ENCODE measurements around the gene SPATA13. TPM values are rescaled to one million over a fixed set of nuclear protein-coding genes. Genes with fewer than 3 reads are reported as not detected.
"Not testable (repeated sequence)": the region's sequence is repeated elsewhere in the genome, so short reads cannot be mapped to it uniquely, and the experiment has no call there.

SPATA13 gene
- total RNA-seq, 1 experiment from 2014 or later = 10.0 TPM

GRCh38 chr13:24181991-24182702, 21.6 kb downstream of the SPATA13 start:
- in situ Hi-C loops (cut with HindIII; ENCODE audit: low pct_unique_long_range_greater_than_20kb, low sequenced_read_pairs) = no loop called here
- DNase-seq (ENCODE audit: low read depth) = no peak

- in situ Hi-C loops (cut with HindIII; ENCODE audit: low pct_unique_long_range_greater_than_20kb, low sequenced_read_pairs) = no loop called here
- no peak for DNase-seq (ENCODE audit: low read depth)
Observed at GRCh38 chr13:24182703-24183081, 22.2 kb downstream of the SPATA13 start.

- in situ Hi-C loops (cut with HindIII; ENCODE audit: low pct_unique_long_range_greater_than_20kb, low sequenced_read_pairs) = no loop called here
- DNase-seq (ENCODE audit: low read depth) = peak; percentile 73
Observed at GRCh38 chr13:24183741-24184182, 23.2 kb downstream of the SPATA13 start.

GRCh38 chr13:24184265-24184841, 23.8 kb downstream of the SPATA13 start:
- in situ Hi-C loops (cut with HindIII; ENCODE audit: low pct_unique_long_range_greater_than_20kb, low sequenced_read_pairs) = no loop called here
- DNase-seq (ENCODE audit: low read depth) = peak; percentile 71

GRCh38 chr13:24184882-24185281, 24.4 kb downstream of the SPATA13 start:
- in situ Hi-C loops (cut with HindIII; ENCODE audit: low pct_unique_long_range_greater_than_20kb, low sequenced_read_pairs) = no loop called here
- DNase-seq (ENCODE audit: low read depth) = no peak

GRCh38 chr13:24185591-24186232, 25.2 kb downstream of the SPATA13 start:
- DNase-seq (ENCODE audit: low read depth) = peak; percentile 14
- in situ Hi-C loops (cut with HindIII; ENCODE audit: low pct_unique_long_range_greater_than_20kb, low sequenced_read_pairs) = no loop called here

- in situ Hi-C loops (cut with HindIII; ENCODE audit: low pct_unique_long_range_greater_than_20kb, low sequenced_read_pairs) = no loop called here
- DNase-seq (ENCODE audit: low read depth) = peak; percentile 10
Observed at GRCh38 chr13:24187185-24187584, 26.7 kb downstream of the SPATA13 start.

- in situ Hi-C loops (cut with HindIII; ENCODE audit: low pct_unique_long_range_greater_than_20kb, low sequenced_read_pairs) = no loop called here
- DNase-seq (ENCODE audit: low read depth) = no peak
Observed at GRCh38 chr13:24192057-24192810, 31.7 kb downstream of the SPATA13 start.

GRCh38 chr13:24192811-24193162, 32.3 kb downstream of the SPATA13 start:
- no peak for DNase-seq (ENCODE audit: low read depth)
- in situ Hi-C loops (cut with HindIII; ENCODE audit: low pct_unique_long_range_greater_than_20kb, low sequenced_read_pairs) = no loop called here

- in situ Hi-C loops (cut with HindIII; ENCODE audit: low pct_unique_long_range_greater_than_20kb, low sequenced_read_pairs) = no loop called here
- no peak for DNase-seq (ENCODE audit: low read depth)
Observed at GRCh38 chr13:24194447-24194846, 33.9 kb downstream of the SPATA13 start.

- DNase-seq (ENCODE audit: low read depth) = no peak
- in situ Hi-C loops (cut with HindIII; ENCODE audit: low pct_unique_long_range_greater_than_20kb, low sequenced_read_pairs) = no loop called here
Observed at GRCh38 chr13:24195626-24196025, 35.1 kb downstream of the SPATA13 start.

- no peak for DNase-seq (ENCODE audit: low read depth)
- in situ Hi-C loops (cut with HindIII; ENCODE audit: low pct_unique_long_range_greater_than_20kb, low sequenced_read_pairs) = no loop called here
Observed at GRCh38 chr13:24196593-24197197, 36.2 kb downstream of the SPATA13 start.

GRCh38 chr13:24199016-24199415, 38.5 kb downstream of the SPATA13 start:
- in situ Hi-C loops (cut with HindIII; ENCODE audit: low pct_unique_long_range_greater_than_20kb, low sequenced_read_pairs) = no loop called here
- DNase-seq (ENCODE audit: low read depth) = no peak

- DNase-seq (ENCODE audit: low read depth) = no peak
- in situ Hi-C loops (cut with HindIII; ENCODE audit: low pct_unique_long_range_greater_than_20kb, low sequenced_read_pairs) = no loop called here
Observed at GRCh38 chr13:24202215-24202614, 41.7 kb downstream of the SPATA13 start.

GRCh38 chr13:24203273-24203672, 42.8 kb downstream of the SPATA13 start:
- DNase-seq (ENCODE audit: low read depth) = no peak
- in situ Hi-C loops (cut with HindIII; ENCODE audit: low pct_unique_long_range_greater_than_20kb, low sequenced_read_pairs) = no loop called here

- DNase-seq (ENCODE audit: low read depth) = no peak
- in situ Hi-C loops (cut with HindIII; ENCODE audit: low pct_unique_long_range_greater_than_20kb, low sequenced_read_pairs) = no loop called here
Observed at GRCh38 chr13:24203811-24204210, 43.3 kb downstream of the SPATA13 start.

GRCh38 chr13:24205076-24205475, 44.6 kb downstream of the SPATA13 start:
- DNase-seq (ENCODE audit: low read depth); in situ Hi-C loops (cut with HindIII; ENCODE audit: low pct_unique_long_range_greater_than_20kb, low sequenced_read_pairs): not testable (repeated sequence)

- in situ Hi-C loops (cut with HindIII; ENCODE audit: low pct_unique_long_range_greater_than_20kb, low sequenced_read_pairs) = no loop called here
- DNase-seq (ENCODE audit: low read depth) = peak; percentile 60
Observed at GRCh38 chr13:24207841-24208667, 47.5 kb downstream of the SPATA13 start.

Measured in Caki2 (cell line).